Transverse colon (tissue), 4 donors: ENCODE results near the gene NSMF. TPM values are rescaled to one million over a fixed set of nuclear protein-coding genes. Genes with fewer than 3 reads are reported as not detected.

Experiments used
- DNase-seq: peaks from one replicate; pipeline ENCODE4 v3.0.0-alpha.2; 2019
- H3K27ac ChIP-seq, 4 donors: fragments of 200-600 bp; sonication (generic); 2 replicates each; pipeline ENCODE4 v1.5.1; 2016 to 2018; ENCODE audit warnings: inconsistent platforms in 4 of 4
- H3K27me3 ChIP-seq: fragments of 200-600 bp; sonication (generic); 2 replicates; pipeline ENCODE4 v1.5.1; 2017; ENCODE audit warnings: inconsistent platforms
- H3K36me3 ChIP-seq, 4 donors: fragments of 200-600 bp; sonication (generic); 2 replicates each; pipeline ENCODE4 v1.5.1; 2017 to 2019; ENCODE audit warnings: inconsistent platforms in 4 of 4
- H3K4me1 ChIP-seq, 4 donors: fragments of 200-600 bp; sonication (generic); 2 replicates each; pipeline ENCODE4 v1.5.1; 2017 to 2020; ENCODE audit warnings: inconsistent platforms in 4 of 4
- H3K4me3 ChIP-seq, 4 donors: fragments of 200-600 bp; sonication (generic); 1 replicate in 1 of 4; 2 replicates in 3 of 4; pipeline versions ENCODE4 v1.5.1 to v1.6.1; 2017 to 2019; ENCODE audit warnings: inconsistent platforms in 4 of 4
- H3K9me3 ChIP-seq, 2 donors: fragments of 200-600 bp; sonication (generic); 2 replicates each; pipeline ENCODE4 v1.5.1; 2017 to 2019; ENCODE audit warnings: inconsistent platforms in 2 of 2
- CTCF ChIP-seq, 5 experiments: fragments of 200-600 bp in 3 of 5; fragments of 450-650 bp in 2 of 5; sonication (generic) in 3 of 5; IDR thresholded peaks; 1 replicate in 2 of 5; 2 replicates in 3 of 5; pipeline ENCODE4 v1.5.1; 2016 to 2017; ENCODE audit warnings: antibody characterized with exemption in 5 of 5, inconsistent platforms in 3 of 5, mild to moderate bottlenecking in 2 of 5, moderate library complexity in 1 of 5
- EP300 ChIP-seq: sonication (generic); formaldehyde crosslinking; IDR thresholded peaks from one replicate; pipeline ENCODE4 v1.6.1; 2017; ENCODE audit warnings: antibody characterized with exemption, low read depth
- POLR2A ChIP-seq: fragments of 450-650 bp; IDR thresholded peaks from one replicate; pipeline ENCODE4 v1.6.1; 2016; ENCODE audit warnings: antibody characterized with exemption, mild to moderate bottlenecking, moderate library complexity
- POLR2AphosphoS5 ChIP-seq, 3 donors: sonication (generic); formaldehyde crosslinking; IDR thresholded peaks; one replicate each; pipeline ENCODE4 v1.6.1; 2016; ENCODE audit warnings: antibody characterized with exemption in 3 of 3
- WGBS, 2 donors: methylation state at CpG; one replicate each; pipeline ENCODE4 v1.1.5; 2018; ENCODE audit warnings: low coverage in 1 of 2; 5-methylcytosine and 5-hydroxymethylcytosine counted together
- in situ Hi-C, 4 donors: fragments of 200-750 bp; cut with MboI; loops; one replicate each; pipeline versions ENCODE4 v1.15.0 to v1.15.1; 2017; ENCODE audit warnings: low sequenced_read_pairs in 3 of 4, low pct_ligation_motif_present in 1 of 4, low pct_unique_long_range_greater_than_20kb in 1 of 4
- intact Hi-C: fragments of 100-400 bp; cut with DNase I; formaldehyde crosslinking; loops from one replicate; pipeline ENCODE4 v1.15.1; 2023; ENCODE audit warnings: low total_unique reads
- total RNA-seq, 4 donors: library from RNA; depleted of rRNA; stranded (reverse); fragments of >200 nt; gene quantifications; one replicate each; pipeline ENCODE4 v1.1.0, GENCODE V29; 2016

NSMF gene
- total RNA-seq, 4 donors from 2014 or later: 44.6 to 130 (median 55.2) TPM

- Histone ChIP-seq H3K27me3 (no peaks in the 10 kb centered on the region), H3K36me3 (no peaks in the 10 kb centered on the region), H3K4me3 (no peak overlapping the region), H3K9me3 (no peaks in the 10 kb centered on the region), H3K27ac (no peak overlapping the region), H3K4me1 (peaks cover 0 to 10% (median 9%) of the 10 kb centered on the region in 4 donors)
- TF ChIP-seq POLR2A: no peak
- TF ChIP-seq CTCF (IDR thresholded peaks at IDR 0.05): no peak
- intact Hi-C loops: no loop called here
- in situ Hi-C loops: no loop called here
- 96% methylated on average over 8 to 25 of the region's 27 CpGs for WGBS, 2 donors
- DNase-seq: no peak
Measured at GRCh38 chr9:137496601-137497375, 37.7 kb upstream of the NSMF start.

GRCh38 chr9:137494550-137495351, 35.6 kb upstream of the NSMF start:
- H3K9me3 ChIP-seq: no peaks in the 10 kb centered on the region
- in situ Hi-C loops: no loop called here
- peak; percentile 59 for DNase-seq
- 86 to 87% methylated on average over 28 to 46 of the region's 46 CpGs for WGBS, 2 donors
- H3K4me3 ChIP-seq: no peak overlapping the region
- H3K4me1 ChIP-seq: peaks cover 0 to 10% (median 9%) of the 10 kb centered on the region in 4 donors
- no peaks in the 10 kb centered on the region for H3K27me3 ChIP-seq
- H3K36me3 ChIP-seq: no peaks in the 10 kb centered on the region
- no peak for TF ChIP-seq POLR2AphosphoS5 (IDR thresholded peaks at IDR 0.05)
- no peak for TF ChIP-seq CTCF (IDR thresholded peaks at IDR 0.05)
- no peak for TF ChIP-seq EP300
- TF ChIP-seq POLR2A: no peak
- intact Hi-C loops: no loop called here
- H3K27ac ChIP-seq: peak overlapping the region in 3 of 4 donors; percentile 36 to 63 (median 56)

- DNase-seq: peak; percentile 55
Measured at GRCh38 chr9:137494104-137494544, 35.0 kb upstream of the NSMF start.

More at GRCh38 chr9:137494104-137494544, 35.0 kb upstream of the NSMF start:
- H3K9me3 ChIP-seq: no peaks in the 10 kb centered on the region
- TF ChIP-seq CTCF (IDR thresholded peaks at IDR 0.05) (no peak), POLR2A (peak; percentile 51), EP300 (no peak), POLR2AphosphoS5 (IDR thresholded peaks at IDR 0.05) (peak in 2 of 3 donors; percentile 16 to 56)
- peak overlapping the region; percentile 36 to 63 (median 52) for H3K27ac ChIP-seq
- no peaks in the 10 kb centered on the region for H3K36me3 ChIP-seq
- peaks cover 0 to 10% (median 9%) of the 10 kb centered on the region in 4 donors for H3K4me1 ChIP-seq
- WGBS, 2 donors: 50 to 56% methylated on average over 1 to 13 of the region's 13 CpGs
- intact Hi-C loops: no loop called here
- in situ Hi-C loops: no loop called here
- H3K27me3 ChIP-seq: no peaks in the 10 kb centered on the region
- H3K4me3 ChIP-seq: no peak overlapping the region
